ENCODE data around the gene LYRM4.

The LYRM4 gene

GRCh38 chr6:5115168-5115567 is 145.6 kb downstream of the LYRM4 start:
- H3K27ac ChIP-seq (replicated peaks), result no peak overlapping the region
- no peak overlapping the region for H3K4me3 ChIP-seq (replicated peaks; ENCODE audit: insufficient read depth, low read length)
- TF ChIP-seq POLR2AphosphoS5 (IDR thresholded peaks at IDR 0.05; ENCODE audit: low read depth) (no peak), SPI1 (IDR thresholded peaks at IDR 0.05; ENCODE audit: borderline replicate concordance, low read depth) (no peak), GABPA (IDR thresholded peaks at IDR 0.05; ENCODE audit: low read depth) (no peak), REST (IDR thresholded peaks at IDR 0.05; ENCODE audit: insufficient replicate concordance, low read depth) (no peak), CTCF (IDR thresholded peaks at IDR 0.05; ENCODE audit: insufficient read depth, low read length) (no peak)
- DNase-seq (ENCODE audit: low read depth in 1 of 2, low spot score in 1 of 2), result no peak
- no peaks in the 10 kb centered on the region for H3K27me3 ChIP-seq (ENCODE audit: insufficient read depth, poor library complexity, severe bottlenecking)

- TF ChIP-seq CTCF (IDR thresholded peaks at IDR 0.05; ENCODE audit: insufficient read depth, low read length) (no peak), GABPA (IDR thresholded peaks at IDR 0.05; ENCODE audit: low read depth) (no peak), REST (IDR thresholded peaks at IDR 0.05; ENCODE audit: insufficient replicate concordance, low read depth) (no peak), POLR2AphosphoS5 (IDR thresholded peaks at IDR 0.05; ENCODE audit: low read depth) (no peak), SPI1 (IDR thresholded peaks at IDR 0.05; ENCODE audit: borderline replicate concordance, low read depth) (no peak)
- no peak for DNase-seq (ENCODE audit: low read depth in 1 of 2, low spot score in 1 of 2)
- no peak overlapping the region for H3K4me3 ChIP-seq (replicated peaks; ENCODE audit: insufficient read depth, low read length)
These were observed 147.7 kb downstream of the LYRM4 start for GRCh38 chr6:5113096-5113495.

GRCh38 chr6:5112066-5112799 is 148.5 kb downstream of the LYRM4 start:
- H3K27me3 ChIP-seq (ENCODE audit: insufficient read depth, poor library complexity, severe bottlenecking), result no peaks in the 10 kb centered on the region
- TF ChIP-seq POLR2AphosphoS5 (IDR thresholded peaks at IDR 0.05; ENCODE audit: low read depth) (no peak), SPI1 (IDR thresholded peaks at IDR 0.05; ENCODE audit: borderline replicate concordance, low read depth) (no peak)
- H3K4me3 ChIP-seq (replicated peaks; ENCODE audit: insufficient read depth, low read length), result no peak overlapping the region
- DNase-seq (ENCODE audit: low read depth in 1 of 2, low spot score in 1 of 2), result no peak
- H3K27ac ChIP-seq (replicated peaks), result no peak overlapping the region

More at GRCh38 chr6:5113096-5113495, 147.7 kb downstream of the LYRM4 start:
- no peaks in the 10 kb centered on the region for H3K27me3 ChIP-seq (ENCODE audit: insufficient read depth, poor library complexity, severe bottlenecking)
- H3K27ac ChIP-seq (replicated peaks), result no peak overlapping the region

DNA sequence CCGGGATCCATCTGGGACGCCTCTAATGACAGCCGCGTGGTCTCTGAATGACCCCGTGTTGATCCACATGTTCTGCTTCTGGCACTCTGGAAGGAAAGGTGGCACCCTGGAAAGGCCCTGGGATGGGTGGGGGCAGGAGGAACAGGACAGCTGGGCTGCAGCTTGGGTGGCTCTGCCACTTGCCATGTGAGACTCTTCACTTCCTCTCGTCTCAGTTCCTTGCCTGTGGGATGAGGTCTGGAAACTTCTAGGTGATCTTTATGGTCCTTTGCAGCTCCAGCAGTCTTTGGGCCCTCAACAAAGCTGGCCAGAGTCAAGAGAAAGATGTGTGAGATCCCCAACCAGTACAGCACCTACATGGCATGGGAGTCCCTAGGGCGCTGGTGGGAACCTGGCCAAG is 149.1 kb downstream of the LYRM4 start:
- no peak overlapping the region for H3K27ac ChIP-seq (replicated peaks)
- DNase-seq (ENCODE audit: low read depth in 1 of 2, low spot score in 1 of 2), result no peak
- H3K4me3 ChIP-seq (replicated peaks; ENCODE audit: insufficient read depth, low read length), result no peak overlapping the region
- no peaks in the 10 kb centered on the region for H3K27me3 ChIP-seq (ENCODE audit: insufficient read depth, poor library complexity, severe bottlenecking)
- TF ChIP-seq REST (IDR thresholded peaks at IDR 0.05; ENCODE audit: insufficient replicate concordance, low read depth) (no peak), POLR2AphosphoS5 (IDR thresholded peaks at IDR 0.05; ENCODE audit: low read depth) (no peak), GABPA (IDR thresholded peaks at IDR 0.05; ENCODE audit: low read depth) (no peak), SPI1 (IDR thresholded peaks at IDR 0.05; ENCODE audit: borderline replicate concordance, low read depth) (no peak), CTCF (IDR thresholded peaks at IDR 0.05; ENCODE audit: insufficient read depth, low read length) (no peak)
